Fibroblast of skin of scalp (primary cell): Measurements from ENCODE around the gene DHCR24.

Experiments used
- DNase-seq: peaks from one replicate; pipeline ENCODE4 v3.0.0-alpha.2; 2013

The DHCR24 gene

GRCh38 chr1:54816130-54816529 is 70.9 kb downstream of the DHCR24 start:
- DNase-seq, result no peak

GRCh38 chr1:54815086-54815876 is 71.7 kb downstream of the DHCR24 start:
- DNase-seq, result no peak

- DNase-seq, result no peak
Measured at GRCh38 chr1:54814571-54814970, 72.4 kb downstream of the DHCR24 start.

- DNase-seq, result no peak
Measured at GRCh38 chr1:54814126-54814498, 72.9 kb downstream of the DHCR24 start.

GRCh38 chr1:54813485-54814125 is 73.4 kb downstream of the DHCR24 start:
- no peak for DNase-seq

GRCh38 chr1:54812801-54813484 is 74.1 kb downstream of the DHCR24 start:
- DNase-seq, result no peak

- DNase-seq, result no peak
Measured at GRCh38 chr1:54811739-54812655, 75.0 kb downstream of the DHCR24 start.

GRCh38 chr1:54811066-54811465 is 75.9 kb downstream of the DHCR24 start:
- no peak for DNase-seq

GRCh38 chr1:54810153-54810942 is 76.6 kb downstream of the DHCR24 start:
- peak; percentile 55 for DNase-seq

GRCh38 chr1:54809496-54810074 is 77.4 kb downstream of the DHCR24 start:
- no peak for DNase-seq

GRCh38 chr1:54808443-54809207 is 78.4 kb downstream of the DHCR24 start:
- DNase-seq, result no peak

GRCh38 chr1:54807756-54808155 is 79.2 kb downstream of the DHCR24 start:
- DNase-seq, result no peak

GRCh38 chr1:54806931-54807611 is 79.9 kb downstream of the DHCR24 start:
- DNase-seq, result no peak

- no peak for DNase-seq
Measured at GRCh38 chr1:54805981-54806381, 81.0 kb downstream of the DHCR24 start.

GRCh38 chr1:54805466-54805865 is 81.5 kb downstream of the DHCR24 start:
- no peak for DNase-seq

- no peak for DNase-seq
Measured at GRCh38 chr1:54804471-54805132, 82.4 kb downstream of the DHCR24 start.

GRCh38 chr1:54803761-54804470 is 83.1 kb downstream of the DHCR24 start:
- DNase-seq, result no peak

GRCh38 chr1:54800899-54801759 is 85.9 kb downstream of the DHCR24 start, which contains the start of gene TTC22:
TTC22 (minus strand) TSS chr1:54801323; CDS start chr1:54801163, 160 bp downstream.
- no peak for DNase-seq
